ENCODE results near the gene TTC33.

Gene TTC33

GRCh38 chr5:40491644-40492043 lies 264.1 kb downstream of the TTC33 start:
- Histone ChIP-seq H3K9ac (ENCODE audit: insufficient read length) (no peak overlapping the region), H3K4me3 (no peak overlapping the region), H3K27ac (no peak overlapping the region), H3K36me3 (ENCODE audit: insufficient read depth, low read length) (no peaks in the 10 kb centered on the region), H3K9me3 (ENCODE audit: low read depth, low read length) (no peaks in the 10 kb centered on the region)
- no peak for DNase-seq (ENCODE audit: low read depth, low spot score)
- TF ChIP-seq FOXP2 (optimal IDR thresholded peaks at IDR 0.05; ENCODE audit: control extremely low read depth, extremely low read length, insufficient read depth), result no peak

- Histone ChIP-seq H3K4me3 (0 out of 2 replicates have a peak overlapping the region, but pooled peaks have one; percentile 11), H3K9me3 (ENCODE audit: low read depth, low read length) (no peaks in the 10 kb centered on the region), H3K9ac (ENCODE audit: insufficient read length) (no peak overlapping the region), H3K36me3 (ENCODE audit: insufficient read depth, low read length) (no peaks in the 10 kb centered on the region), H3K27ac (peak overlapping the region; percentile 0; the same call in 1 of the 2 replicates)
- TF ChIP-seq FOXP2 (optimal IDR thresholded peaks at IDR 0.05; ENCODE audit: control extremely low read depth, extremely low read length, insufficient read depth) (no peak), POLR2AphosphoS5 (IDR thresholded peaks at IDR 0.05; ENCODE audit: borderline replicate concordance, low read depth, low read length) (no peak), EZH2 (IDR thresholded peaks at IDR 0.05) (no peak)
- no peak for DNase-seq (ENCODE audit: low read depth, low spot score)
Observed at GRCh38 chr5:40490464-40491111, 265.2 kb downstream of the TTC33 start.

- H3K27ac ChIP-seq, result no peak overlapping the region
- DNase-seq (ENCODE audit: low read depth, low spot score), result no peak
- H3K36me3 ChIP-seq (ENCODE audit: insufficient read depth, low read length), result no peaks in the 10 kb centered on the region
- H3K4me3 ChIP-seq, result no peak overlapping the region
- no peaks in the 10 kb centered on the region for H3K9me3 ChIP-seq (ENCODE audit: low read depth, low read length)
- TF ChIP-seq EZH2 (IDR thresholded peaks at IDR 0.05) (no peak), POLR2AphosphoS5 (IDR thresholded peaks at IDR 0.05; ENCODE audit: borderline replicate concordance, low read depth, low read length) (no peak), FOXP2 (optimal IDR thresholded peaks at IDR 0.05; ENCODE audit: control extremely low read depth, extremely low read length, insufficient read depth) (no peak)
- no peak overlapping the region for H3K9ac ChIP-seq (ENCODE audit: insufficient read length)
Observed at GRCh38 chr5:40489421-40489820, 266.3 kb downstream of the TTC33 start.

GRCh38 chr5:40486437-40487275 lies 269.1 kb downstream of the TTC33 start:
- Histone ChIP-seq H3K9ac (ENCODE audit: insufficient read length) (no peak overlapping the region), H3K9me3 (ENCODE audit: low read depth, low read length) (no peaks in the 10 kb centered on the region), H3K4me3 (no peak overlapping the region), H3K27ac (no peak overlapping the region), H3K36me3 (ENCODE audit: insufficient read depth, low read length) (no peaks in the 10 kb centered on the region)
- TF ChIP-seq EZH2 (IDR thresholded peaks at IDR 0.05), result no peak
- TF ChIP-seq FOXP2 (optimal IDR thresholded peaks at IDR 0.05; ENCODE audit: control extremely low read depth, extremely low read length, insufficient read depth), result no peak
- no peak for TF ChIP-seq POLR2AphosphoS5 (IDR thresholded peaks at IDR 0.05; ENCODE audit: borderline replicate concordance, low read depth, low read length)
- no peak for DNase-seq (ENCODE audit: low read depth, low spot score)

- H3K27ac ChIP-seq, result no peak overlapping the region
- H3K9ac ChIP-seq (ENCODE audit: insufficient read length), result no peak overlapping the region
Observed at GRCh38 chr5:40485021-40485998, 270.5 kb downstream of the TTC33 start.

GRCh38 chr5:40484495-40484894 lies 271.3 kb downstream of the TTC33 start:
- Histone ChIP-seq H3K9ac (ENCODE audit: insufficient read length) (no peak overlapping the region), H3K27ac (no peak overlapping the region), H3K4me3 (no peak overlapping the region), H3K36me3 (ENCODE audit: insufficient read depth, low read length) (no peaks in the 10 kb centered on the region), H3K9me3 (ENCODE audit: low read depth, low read length) (no peaks in the 10 kb centered on the region)
- TF ChIP-seq EZH2 (IDR thresholded peaks at IDR 0.05), result no peak
- DNase-seq (ENCODE audit: low read depth, low spot score), result no peak

More at GRCh38 chr5:40485021-40485998, 270.5 kb downstream of the TTC33 start:
- Histone ChIP-seq H3K36me3 (ENCODE audit: insufficient read depth, low read length) (no peaks in the 10 kb centered on the region), H3K4me3 (no peak overlapping the region), H3K9me3 (ENCODE audit: low read depth, low read length) (no peaks in the 10 kb centered on the region)
- TF ChIP-seq POLR2AphosphoS5 (IDR thresholded peaks at IDR 0.05; ENCODE audit: borderline replicate concordance, low read depth, low read length) (no peak), FOXP2 (optimal IDR thresholded peaks at IDR 0.05; ENCODE audit: control extremely low read depth, extremely low read length, insufficient read depth) (no peak), EZH2 (IDR thresholded peaks at IDR 0.05) (no peak)
- no peak for DNase-seq (ENCODE audit: low read depth, low spot score)

- TF ChIP-seq FOXP2 (optimal IDR thresholded peaks at IDR 0.05; ENCODE audit: control extremely low read depth, extremely low read length, insufficient read depth) (no peak), POLR2AphosphoS5 (IDR thresholded peaks at IDR 0.05; ENCODE audit: borderline replicate concordance, low read depth, low read length) (no peak), EZH2 (IDR thresholded peaks at IDR 0.05) (no peak)
- Histone ChIP-seq H3K36me3 (ENCODE audit: insufficient read depth, low read length) (no peaks in the 10 kb centered on the region), H3K9me3 (ENCODE audit: low read depth, low read length) (no peaks in the 10 kb centered on the region), H3K27ac (no peak overlapping the region), H3K9ac (ENCODE audit: insufficient read length) (no peak overlapping the region), H3K4me3 (no peak overlapping the region)
- no peak for DNase-seq (ENCODE audit: low read depth, low spot score)
Observed at GRCh38 chr5:40483316-40483715, 272.4 kb downstream of the TTC33 start.

GRCh38 chr5:40481241-40481640 lies 274.5 kb downstream of the TTC33 start:
- Histone ChIP-seq H3K27ac (no peak overlapping the region), H3K9ac (ENCODE audit: insufficient read length) (no peak overlapping the region), H3K36me3 (ENCODE audit: insufficient read depth, low read length) (no peaks in the 10 kb centered on the region), H3K4me3 (no peak overlapping the region), H3K9me3 (ENCODE audit: low read depth, low read length) (no peaks in the 10 kb centered on the region)
- no peak for TF ChIP-seq EZH2 (IDR thresholded peaks at IDR 0.05)
- no peak for TF ChIP-seq POLR2AphosphoS5 (IDR thresholded peaks at IDR 0.05; ENCODE audit: borderline replicate concordance, low read depth, low read length)
- TF ChIP-seq FOXP2 (optimal IDR thresholded peaks at IDR 0.05; ENCODE audit: control extremely low read depth, extremely low read length, insufficient read depth), result no peak
- DNase-seq (ENCODE audit: low read depth, low spot score), result no peak

Measured in SK-N-MC (cell line).